Raji (cell line): ENCODE measurements around the gene IGFBP1.

Experiments
- POLR2A ChIP-seq: IDR thresholded peaks from 2 replicates; pipeline ENCODE4 v1.6.1; 2011; ENCODE audit warnings: low read depth, low read length, control low read depth; ENCODE audit not compliant: insufficient read depth

The IGFBP1 gene

GRCh38 chr7:45884136-45884535 is 4.2 kb upstream of the IGFBP1 start:
- no peak for TF ChIP-seq POLR2A

- no peak for TF ChIP-seq POLR2A
These were observed 2.9 kb upstream of the IGFBP1 start for GRCh38 chr7:45885264-45885882.

GRCh38 chr7:45886931-45887667 is 1.2 kb upstream of the IGFBP1 start:
- TF ChIP-seq POLR2A, result no peak

GRCh38 chr7:45888993-45889366 is 692 bp downstream of the IGFBP1 start:
- no peak for TF ChIP-seq POLR2A

- no peak for TF ChIP-seq POLR2A
These were observed 1.2 kb downstream of the IGFBP1 start for GRCh38 chr7:45889367-45890067.

GRCh38 chr7:45890125-45890901 is 2.0 kb downstream of the IGFBP1 start:
- no peak for TF ChIP-seq POLR2A

- no peak for TF ChIP-seq POLR2A
These were observed 2.7 kb downstream of the IGFBP1 start for GRCh38 chr7:45890902-45891461.

GRCh38 chr7:45891462-45892402 is 3.4 kb downstream of the IGFBP1 start:
- TF ChIP-seq POLR2A, result no peak

- no peak for TF ChIP-seq POLR2A
These were observed 4.2 kb downstream of the IGFBP1 start for GRCh38 chr7:45892407-45893035.

- no peak for TF ChIP-seq POLR2A
These were observed 5.2 kb downstream of the IGFBP1 start for GRCh38 chr7:45893374-45893995.

- no peak for TF ChIP-seq POLR2A
These were observed 5.8 kb downstream of the IGFBP1 start for GRCh38 chr7:45893996-45894664.

- no peak for TF ChIP-seq POLR2A
These were observed 6.4 kb downstream of the IGFBP1 start for GRCh38 chr7:45894665-45895062.

- TF ChIP-seq POLR2A, result no peak
These were observed 8.9 kb downstream of the IGFBP1 start for GRCh38 chr7:45897042-45897690.

GRCh38 chr7:45898222-45898621 is 9.9 kb downstream of the IGFBP1 start:
- TF ChIP-seq POLR2A, result no peak
